GM10248 (cell line): ENCODE results near the gene AEBP1.

ENCODE experiments used
- CTCF ChIA-PET: fragments of 300-600 bp; sonication (Branson Sonifier 250); formaldehyde crosslinking; extraction: SDS; loops from one replicate; lab custom pipeline; 2021; ENCODE audit warnings: antibody characterized with exemption; lab: Yijun Ruan, JAX
- POLR2A ChIA-PET: fragments of 350-650 bp; sonication (Branson Sonifier 250); formaldehyde crosslinking; extraction: SDS; loops from one replicate; lab custom pipeline; 2020; ENCODE audit warnings: antibody characterized with exemption; lab: Yijun Ruan, JAX
- DNase-seq: peaks from one replicate; pipeline ENCODE4 v3.0.0; 2012; ENCODE audit errors: extremely low spot score
- TF ChIP-seq, protein P1 (sequence below): IDR thresholded peaks from 2 replicates; pipeline ENCODE4 v1.5.1; 2012; ENCODE audit warnings: mild to moderate bottlenecking, low read depth; ENCODE audit errors: extremely low read depth, missing control alignments, control extremely low read depth

Gene AEBP1

DNA sequence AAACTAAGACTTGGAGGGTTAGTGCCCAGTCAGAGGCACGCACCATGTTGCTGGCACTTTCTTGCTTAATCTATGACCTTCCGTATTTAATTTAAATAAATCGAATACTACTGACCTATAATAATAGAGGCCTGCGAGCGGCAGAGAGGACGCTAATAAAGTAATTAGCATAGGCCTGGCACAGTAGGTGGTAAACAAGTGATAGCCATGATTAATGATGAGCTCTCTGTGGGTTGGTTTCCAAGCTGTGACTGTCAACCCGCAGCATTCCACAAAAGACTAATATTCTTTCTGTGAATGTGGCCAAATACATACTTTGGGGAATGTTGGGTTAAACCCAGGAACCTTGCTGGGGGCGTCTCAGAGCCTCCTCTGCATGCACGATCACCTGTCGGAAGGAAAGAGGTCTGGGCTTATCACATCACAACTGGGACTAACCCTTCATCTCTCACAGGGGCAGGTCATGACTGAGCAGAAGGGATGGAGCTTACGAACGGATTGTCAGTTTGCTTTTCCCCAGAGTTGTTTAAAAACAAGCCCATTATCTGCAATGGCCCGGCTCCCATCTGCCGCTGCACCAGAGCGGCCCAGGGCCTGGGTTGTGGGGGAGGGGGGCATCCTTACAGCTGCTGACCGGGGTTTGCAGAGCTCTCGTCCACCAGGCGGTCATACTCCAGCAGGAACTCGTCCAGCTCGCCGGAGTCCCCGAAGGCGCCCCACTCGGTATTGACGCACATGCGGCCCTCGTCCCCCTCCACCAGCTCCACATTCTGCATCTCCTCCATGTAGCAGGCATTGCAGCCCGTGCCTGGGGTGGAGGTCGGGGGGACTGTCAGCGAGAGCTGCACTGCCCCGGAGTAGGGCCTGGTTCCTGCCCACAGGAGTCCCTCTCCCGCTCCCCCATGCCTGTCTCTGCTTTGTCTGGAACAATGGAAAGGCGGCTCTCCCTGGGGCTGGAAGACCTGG, 43.2 kb downstream of the AEBP1 start:
- ChIA-PET POLR2A (interaction anchor here (0.5 kb wide), 1 partner anchor 66 kb away, joined by 4 read pairs; no protein-coding TSS in a partner anchor), CTCF (interaction anchor here (1.3 to 1.8 kb wide), 4 partner anchors 9 to 94 kb away, joined by 3 to 7 read pairs (median 5); no protein-coding TSS in a partner anchor)
- TF ChIP-seq, protein P1, sequence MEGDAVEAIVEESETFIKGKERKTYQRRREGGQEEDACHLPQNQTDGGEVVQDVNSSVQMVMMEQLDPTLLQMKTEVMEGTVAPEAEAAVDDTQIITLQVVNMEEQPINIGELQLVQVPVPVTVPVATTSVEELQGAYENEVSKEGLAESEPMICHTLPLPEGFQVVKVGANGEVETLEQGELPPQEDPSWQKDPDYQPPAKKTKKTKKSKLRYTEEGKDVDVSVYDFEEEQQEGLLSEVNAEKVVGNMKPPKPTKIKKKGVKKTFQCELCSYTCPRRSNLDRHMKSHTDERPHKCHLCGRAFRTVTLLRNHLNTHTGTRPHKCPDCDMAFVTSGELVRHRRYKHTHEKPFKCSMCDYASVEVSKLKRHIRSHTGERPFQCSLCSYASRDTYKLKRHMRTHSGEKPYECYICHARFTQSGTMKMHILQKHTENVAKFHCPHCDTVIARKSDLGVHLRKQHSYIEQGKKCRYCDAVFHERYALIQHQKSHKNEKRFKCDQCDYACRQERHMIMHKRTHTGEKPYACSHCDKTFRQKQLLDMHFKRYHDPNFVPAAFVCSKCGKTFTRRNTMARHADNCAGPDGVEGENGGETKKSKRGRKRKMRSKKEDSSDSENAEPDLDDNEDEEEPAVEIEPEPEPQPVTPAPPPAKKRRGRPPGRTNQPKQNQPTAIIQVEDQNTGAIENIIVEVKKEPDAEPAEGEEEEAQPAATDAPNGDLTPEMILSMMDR: no peak
- no peak for DNase-seq

GRCh38 chr7:44148166-44148565, 44.0 kb downstream of the AEBP1 start:
- TF ChIP-seq, protein P1: no peak
- DNase-seq: no peak
- CTCF ChIA-PET: interaction anchor here (1.3 to 1.6 kb wide), 2 partner anchors 10 to 93 kb away, joined by 4 to 6 read pairs; no protein-coding TSS in a partner anchor
- POLR2A ChIA-PET: no interaction called here

- ChIA-PET POLR2A (no interaction called here), CTCF (interaction anchor here (1.3 kb wide), 1 partner anchor 20 kb away, joined by 4 read pairs; no protein-coding TSS in a partner anchor)
- TF ChIP-seq, protein P1: no peak
- DNase-seq: no peak
Observed at GRCh38 chr7:44148961-44149536, 44.9 kb downstream of the AEBP1 start.

DNA sequence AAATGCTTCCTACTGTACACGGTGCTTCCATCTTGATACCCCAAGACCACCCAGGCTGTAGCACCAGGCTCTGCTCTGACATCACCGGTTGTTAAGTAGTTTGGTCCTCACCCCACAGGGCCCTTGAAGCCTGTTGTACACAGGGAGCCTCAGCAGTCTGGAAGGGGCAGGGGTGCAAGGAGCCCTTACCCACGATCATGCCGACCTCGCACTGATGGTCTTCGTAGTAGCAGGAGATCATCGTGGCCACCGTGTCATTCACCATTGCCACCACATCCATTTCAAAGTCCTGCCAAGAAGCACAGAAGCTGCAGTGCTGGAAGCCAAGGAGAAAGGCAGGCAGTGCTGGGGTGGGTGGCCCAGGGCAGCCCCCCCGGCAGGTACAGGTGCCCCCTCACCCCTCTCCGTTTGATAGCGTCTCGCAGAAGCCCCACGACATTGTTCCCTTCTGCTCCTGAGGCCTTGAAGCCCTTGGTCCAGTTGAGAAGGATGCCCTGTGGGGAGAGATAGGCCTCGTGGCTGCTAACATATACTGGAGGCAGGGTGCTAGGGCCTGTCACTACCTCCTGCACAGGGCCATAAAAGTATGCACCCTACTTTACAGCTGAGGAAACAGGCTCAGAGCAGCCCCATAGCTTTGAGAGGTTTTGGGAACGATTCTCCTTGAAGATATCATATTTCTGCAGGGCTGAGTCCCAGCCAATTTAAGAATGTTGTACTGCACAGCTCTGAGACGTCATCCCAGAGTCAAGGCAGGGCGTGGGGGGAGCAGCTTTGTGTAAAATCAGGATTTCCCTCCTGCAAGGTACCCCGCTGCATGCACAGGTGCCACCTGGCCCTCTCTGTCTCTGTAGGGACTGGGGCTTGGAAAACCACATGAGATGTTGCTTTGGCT, 45.7 kb downstream of the AEBP1 start:
- POLR2A ChIA-PET: no interaction called here
- DNase-seq: no peak
- CTCF ChIA-PET: interaction anchor here (1.2 to 1.9 kb wide), 5 partner anchors 20 to 108 kb away, joined by 3 to 4 read pairs (median 4); no protein-coding TSS in a partner anchor
- TF ChIP-seq, protein P1: no peak

GRCh38 chr7:44150466-44150832, 46.3 kb downstream of the AEBP1 start:
- TF ChIP-seq, protein P1: no peak
- POLR2A ChIA-PET: no interaction called here
- DNase-seq: peak; percentile 64
- CTCF ChIA-PET: interaction anchor here (1.2 to 1.9 kb wide), 5 partner anchors 19 to 107 kb away, joined by 3 to 4 read pairs (median 4); no protein-coding TSS in a partner anchor
